Calu3 (cell line): ENCODE results near the gene ACACA. TPM values are rescaled to one million over a fixed set of nuclear protein-coding genes. Genes with fewer than 3 reads are reported as not detected.
A peak's percentile ranks its signal among the peaks of the same experiment; 100 is the strongest.

ENCODE experiments used
- BruUV-seq: library from RNA; stranded (reverse); fragments of 400-500 nt; replicated peaks from 2 replicates; lab custom pipeline; 2021; lab: Mats Ljungman, UMichigan
- CTCF ChIA-PET: fragments of 300-600 bp; sonication (Branson Sonifier 250); formaldehyde crosslinking; loops from one replicate; lab custom pipeline; 2022; ENCODE audit warnings: antibody characterized with exemption; lab: Charles Lee
- DNase-seq: peaks from one replicate; pipeline ENCODE4 v3.0.0; 2022
- H3K27ac Mint-ChIP-seq: one replicate; pipeline ENCODE4 v1.8.0; 2022; ENCODE audit warnings: mixed read lengths; ENCODE audit not compliant: unreplicated experiment
- H3K27me3 Mint-ChIP-seq: one replicate; pipeline ENCODE4 v1.8.0; 2022; ENCODE audit warnings: mixed read lengths; ENCODE audit not compliant: unreplicated experiment
- H3K36me3 Mint-ChIP-seq: one replicate; pipeline ENCODE4 v1.8.0; 2022; ENCODE audit warnings: mild to moderate bottlenecking, moderate library complexity, mixed read lengths; ENCODE audit not compliant: insufficient read depth, unreplicated experiment
- H3K4me1 Mint-ChIP-seq: one replicate; pipeline ENCODE4 v1.8.0; 2022; ENCODE audit warnings: mild to moderate bottlenecking, low read depth, mixed read lengths; ENCODE audit not compliant: unreplicated experiment
- H3K4me3 Mint-ChIP-seq: one replicate; pipeline ENCODE4 v1.8.0; 2022; ENCODE audit warnings: mild to moderate bottlenecking, low read depth, moderate library complexity, mixed read lengths; ENCODE audit not compliant: unreplicated experiment
- H3K9me3 Mint-ChIP-seq: one replicate; pipeline ENCODE4 v1.8.0; 2022; ENCODE audit warnings: low read depth, mixed read lengths; ENCODE audit not compliant: unreplicated experiment
- CTCF ChIP-seq: fragments of 200-600 bp; IDR thresholded peaks from one replicate; pipeline ENCODE4 v1.8.0; 2022; ENCODE audit warnings: antibody characterized with exemption; ENCODE audit not compliant: unreplicated experiment
- intact Hi-C: fragments of 100-400 bp; cut with micrococcal nuclease; formaldehyde crosslinking; loops from one replicate; pipeline ENCODE4 v1.10.0; 2022; ENCODE audit not compliant: unreplicated experiment
- total RNA-seq: library from RNA; stranded (reverse); gene quantifications from 2 replicates; pipeline ENCODE4 v1.2.3, GENCODE V29; 2022

The ACACA gene
- total RNA-seq, 1 experiment from 2014 or later = 392 TPM

GRCh38 chr17:37344519-37344918 is 62.1 kb downstream of the ACACA start:
- H3K27ac Mint-ChIP-seq = no peak overlapping the region
- BruUV-seq = no TSS peak
- H3K9me3 Mint-ChIP-seq = peaks cover 2% of the 10 kb centered on the region
- TF ChIP-seq CTCF = no peak
- H3K4me3 Mint-ChIP-seq = no peak overlapping the region
- H3K4me1 Mint-ChIP-seq = peaks cover 17% of the 10 kb centered on the region
- CTCF ChIA-PET = interaction anchor here (1.1 to 2.1 kb wide), 2 partner anchors 29 to 61 kb away, joined by 3 to 6 read pairs; no protein-coding TSS in a partner anchor
- peaks cover 48% of the 10 kb centered on the region for H3K36me3 Mint-ChIP-seq
- H3K27me3 Mint-ChIP-seq = no peaks in the 10 kb centered on the region
- no peak for DNase-seq
- intact Hi-C loops = no loop called here

- Mint-ChIP-seq H3K9me3 (peaks cover 2% of the 10 kb centered on the region), H3K27me3 (no peaks in the 10 kb centered on the region), H3K36me3 (peaks cover 62% of the 10 kb centered on the region), H3K4me1 (peaks cover 17% of the 10 kb centered on the region), H3K4me3 (no peak overlapping the region), H3K27ac (no peak overlapping the region)
- no peak for DNase-seq
- CTCF ChIA-PET = interaction anchor here (0.6 to 1.1 kb wide), 4 partner anchors 16 to 114 kb away, joined by 3 to 13 read pairs (median 4); no protein-coding TSS in a partner anchor
- no peak for TF ChIP-seq CTCF
- BruUV-seq = no TSS peak
- intact Hi-C loops = no loop called here
Measured at GRCh38 chr17:37342589-37342988, 64.0 kb downstream of the ACACA start.

- intact Hi-C loops = no loop called here
- peaks cover 3% of the 10 kb centered on the region for H3K4me1 Mint-ChIP-seq
- no peak overlapping the region for H3K4me3 Mint-ChIP-seq
- CTCF ChIA-PET = interaction anchor here (0.6 to 2.7 kb wide), 6 partner anchors 10 to 1746 kb away, joined by 3 to 13 read pairs (median 6); no protein-coding TSS in a partner anchor
- DNase-seq = no peak
- no peak overlapping the region for H3K27ac Mint-ChIP-seq
- no peaks in the 10 kb centered on the region for H3K27me3 Mint-ChIP-seq
- no TSS peak for BruUV-seq
- no peak for TF ChIP-seq CTCF
- H3K9me3 Mint-ChIP-seq = no peaks in the 10 kb centered on the region
- H3K36me3 Mint-ChIP-seq = peaks cover 60% of the 10 kb centered on the region
Measured at GRCh38 chr17:37340804-37341203, 65.8 kb downstream of the ACACA start.

GRCh38 chr17:37339321-37339720 is 67.3 kb downstream of the ACACA start:
- no peaks in the 10 kb centered on the region for H3K27me3 Mint-ChIP-seq
- H3K9me3 Mint-ChIP-seq = no peaks in the 10 kb centered on the region
- H3K36me3 Mint-ChIP-seq = peaks cover 53% of the 10 kb centered on the region
- intact Hi-C loops = no loop called here
- CTCF ChIA-PET = interaction anchor here (1.5 to 2.7 kb wide), 2 partner anchors 9 to 34 kb away, joined by 7 to 13 read pairs; no protein-coding TSS in a partner anchor
- H3K4me1 Mint-ChIP-seq = no peaks in the 10 kb centered on the region
- no peak overlapping the region for H3K4me3 Mint-ChIP-seq
- TSS peak; percentile 23 for BruUV-seq
- no peak for TF ChIP-seq CTCF
- DNase-seq = no peak
- H3K27ac Mint-ChIP-seq = no peak overlapping the region
